Stimulated activated CD8-positive, alpha-beta memory T cell treated with anti-CD3 and anti-CD28 coated beads, Interleukin-4, amount 100 ng/mL, for 48 hours (primary cell): Measurements from ENCODE around the gene SLC35B2.
A peak's percentile ranks its signal among the peaks of the same experiment; 100 is the strongest.

Experiments used
- DNase-seq: peaks from one replicate; pipeline ENCODE4 v3.0.0-alpha.2; 2020

SLC35B2 gene

GRCh38 chr6:44285552-44286284 lies 28.4 kb upstream of the SLC35B2 start:
- DNase-seq, result no peak

DNA sequence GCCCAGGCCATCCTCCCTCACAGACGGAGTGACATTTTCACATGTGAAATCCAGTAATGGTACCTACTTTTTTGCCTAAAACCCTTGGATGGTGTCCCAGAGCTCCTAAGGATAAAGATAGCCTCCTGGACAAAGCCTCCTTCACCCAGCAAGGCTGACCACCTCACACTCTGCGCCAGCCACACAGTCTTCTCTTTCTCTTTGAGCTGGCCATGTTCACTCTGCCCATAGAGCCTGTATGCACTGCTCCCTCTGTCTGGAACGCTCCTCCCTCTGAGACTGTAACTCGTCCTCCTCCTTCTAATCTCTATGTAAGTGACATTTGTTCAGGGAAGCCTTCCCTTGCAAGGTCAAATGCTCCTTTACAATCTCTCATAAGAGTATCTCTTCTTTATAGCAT lies 27.5 kb upstream of the SLC35B2 start:
- no peak for DNase-seq

DNA sequence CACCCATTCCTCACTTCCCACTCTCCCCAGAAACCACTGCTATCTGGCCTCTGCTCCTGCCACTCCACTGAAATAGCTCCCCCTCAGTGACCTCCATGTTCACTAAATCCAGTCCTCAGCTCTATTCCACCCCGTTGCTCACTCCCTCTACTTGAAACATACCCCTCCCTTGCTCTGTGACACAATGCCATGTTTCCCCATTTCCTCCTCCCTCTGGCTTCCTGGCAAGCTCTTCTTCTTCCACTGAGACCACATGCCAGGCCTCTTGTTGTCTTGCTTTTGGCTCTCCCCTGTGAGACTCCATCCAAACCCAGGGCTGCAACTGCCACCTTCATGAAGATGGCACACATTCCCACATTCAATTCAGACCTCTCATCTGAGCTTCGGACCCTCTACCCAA lies 26.8 kb upstream of the SLC35B2 start:
- no peak for DNase-seq

GRCh38 chr6:44278774-44279697 lies 21.7 kb upstream of the SLC35B2 start:
- DNase-seq, result no peak

DNA sequence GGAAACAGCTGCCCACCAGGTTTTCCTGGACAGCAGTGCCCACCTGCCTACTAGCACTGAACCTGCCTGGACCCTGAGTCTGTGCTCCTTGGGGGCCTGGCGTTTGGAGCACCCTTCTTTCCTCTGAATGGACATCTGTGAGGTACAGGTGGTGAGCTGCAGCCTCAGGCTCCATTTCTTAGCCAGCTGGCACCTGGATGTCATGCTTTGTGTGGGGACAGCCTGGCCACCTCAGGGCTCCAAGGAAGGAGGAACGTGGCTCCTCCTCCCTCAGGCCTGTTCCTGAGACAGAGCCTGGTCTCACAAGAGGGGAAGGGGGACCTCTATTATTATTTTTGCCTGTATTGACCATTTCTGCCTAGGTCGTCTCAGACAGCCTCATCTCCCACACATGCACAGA lies 21.0 kb upstream of the SLC35B2 start:
- DNase-seq, result no peak

DNA sequence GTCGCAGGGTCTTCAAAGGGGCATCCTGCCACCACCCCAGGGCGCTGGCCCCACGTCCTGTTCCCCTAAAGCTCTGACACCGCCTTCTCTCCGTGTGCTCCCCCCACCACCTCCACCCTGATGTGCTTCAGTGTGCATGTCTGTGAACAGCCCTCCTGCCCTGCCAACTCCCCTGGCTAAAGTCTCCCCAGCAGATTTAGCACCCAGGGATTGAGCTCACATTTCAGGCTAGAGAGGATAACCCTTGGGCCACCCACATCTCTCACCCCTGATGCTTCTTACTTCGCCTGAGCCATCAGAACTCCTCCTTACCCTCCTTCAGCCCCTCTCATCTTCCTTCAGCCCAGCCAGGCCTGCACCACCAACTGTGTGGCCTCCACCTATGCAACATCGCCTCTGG lies 20.4 kb upstream of the SLC35B2 start:
- DNase-seq, result no peak

- DNase-seq, result no peak
Observed at GRCh38 chr6:44276667-44277640, 19.6 kb upstream of the SLC35B2 start.

GRCh38 chr6:44275749-44276648 lies 18.7 kb upstream of the SLC35B2 start:
- no peak for DNase-seq

- DNase-seq, result no peak
Observed at GRCh38 chr6:44275271-44275748, 18.0 kb upstream of the SLC35B2 start.

- no peak for DNase-seq
Observed at GRCh38 chr6:44273617-44274016, 16.3 kb upstream of the SLC35B2 start.

- no peak for DNase-seq
Observed at GRCh38 chr6:44272999-44273566, 15.8 kb upstream of the SLC35B2 start.

GRCh38 chr6:44272529-44272928 lies 15.2 kb upstream of the SLC35B2 start:
- DNase-seq, result no peak

DNA sequence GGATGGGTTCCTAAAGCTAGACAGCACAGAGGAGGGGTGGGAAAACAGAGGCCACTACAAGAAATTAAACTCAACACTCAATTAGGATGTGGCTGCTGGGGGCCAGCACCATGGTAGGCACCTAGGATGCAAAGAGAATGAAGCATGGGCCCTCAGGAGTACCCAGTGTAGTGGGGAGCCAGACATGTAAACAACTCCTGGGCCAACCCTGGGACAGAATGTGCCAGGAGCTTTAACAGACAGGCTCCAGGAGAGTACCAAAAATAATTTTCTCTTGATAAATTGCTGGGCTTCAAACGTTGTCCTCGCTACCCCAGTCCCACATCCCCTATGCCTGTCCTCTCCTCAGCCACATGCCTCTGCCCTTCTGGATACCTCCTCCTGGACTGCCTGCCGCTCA lies 14.6 kb upstream of the SLC35B2 start:
- DNase-seq, result no peak

- no peak for DNase-seq
Observed at GRCh38 chr6:44271406-44271723, 14.0 kb upstream of the SLC35B2 start.

DNA sequence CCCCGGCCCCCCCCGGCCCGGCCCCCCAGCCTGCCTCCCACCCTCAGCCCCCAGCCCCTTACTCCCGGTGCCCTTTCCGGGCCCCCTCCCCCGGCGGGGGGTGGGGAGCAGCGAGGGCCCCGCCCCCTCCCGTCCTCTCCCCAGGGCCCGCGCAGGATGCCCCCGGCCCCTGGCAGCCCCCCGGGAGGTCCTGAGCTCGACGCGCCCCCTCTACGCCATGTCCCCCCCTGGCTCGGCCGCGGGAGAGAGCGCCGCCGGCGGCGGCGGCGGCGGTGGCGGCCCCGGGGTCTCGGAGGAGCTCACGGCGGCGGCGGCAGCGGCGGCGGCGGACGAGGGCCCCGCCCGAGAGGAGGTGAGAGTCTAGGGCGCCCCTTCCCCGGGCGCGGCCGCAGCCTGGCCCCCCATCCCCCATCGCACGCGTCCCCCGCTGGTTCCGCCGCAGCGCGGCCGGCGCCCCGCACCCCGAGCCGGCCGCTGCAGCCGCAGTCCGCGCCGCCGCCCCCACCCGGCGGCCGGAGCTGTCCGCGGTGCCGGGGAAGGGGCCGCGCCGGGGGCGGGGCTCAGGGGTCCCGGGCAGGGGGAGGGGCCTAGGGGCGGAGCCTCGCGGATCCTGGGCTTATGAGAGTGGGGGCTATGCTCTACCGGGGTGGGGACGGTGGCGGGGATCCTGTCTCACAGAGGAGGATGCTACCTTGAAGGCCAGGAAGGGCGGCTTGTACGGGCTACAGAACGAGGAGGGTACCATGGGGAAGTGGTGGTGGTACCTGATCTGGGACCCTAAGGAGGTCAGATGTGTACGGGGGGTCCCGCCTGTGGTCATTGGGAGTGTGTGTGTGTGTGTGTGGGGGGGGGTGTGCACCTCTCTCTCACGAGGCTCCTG lies 13.4 kb upstream of the SLC35B2 start:
- no peak for DNase-seq

DNA sequence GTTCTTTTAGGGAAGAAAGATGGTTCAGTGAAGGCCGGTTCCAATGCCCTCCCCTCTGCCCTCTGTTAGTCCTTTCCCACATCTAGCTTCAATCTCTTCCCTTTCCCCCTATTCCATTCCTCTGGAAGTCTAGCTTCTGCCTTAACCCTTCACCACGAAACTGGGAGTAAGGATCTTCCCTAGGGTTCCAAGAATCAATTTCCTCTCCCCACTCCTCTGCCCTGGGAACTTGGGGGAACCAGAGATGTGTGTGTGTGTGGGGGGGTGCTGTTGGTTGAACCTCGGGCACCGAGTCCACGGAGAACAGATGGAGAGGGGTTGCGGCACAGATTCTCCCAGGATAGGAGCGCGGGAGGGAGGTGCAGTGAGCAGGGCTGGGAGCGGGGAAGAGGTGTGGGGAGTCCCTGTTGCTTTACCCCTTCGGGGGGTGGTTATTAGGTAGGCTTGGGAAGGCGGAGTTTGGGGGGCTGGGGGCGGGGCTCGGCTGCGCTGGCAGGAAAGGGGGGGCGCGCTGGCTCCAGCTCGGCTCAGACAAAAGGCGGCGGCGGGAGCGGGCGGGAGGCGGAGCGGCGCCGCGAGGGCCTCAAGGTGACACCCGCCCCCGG lies 12.7 kb upstream of the SLC35B2 start, which contains the start of gene TMEM151B:
Gene TMEM151B, plus strand, starts transcription at position 530 of the 605 bp plus-strand sequence. CDS start 293 bp downstream, outside the sequence.
- DNase-seq, result no peak

DNA sequence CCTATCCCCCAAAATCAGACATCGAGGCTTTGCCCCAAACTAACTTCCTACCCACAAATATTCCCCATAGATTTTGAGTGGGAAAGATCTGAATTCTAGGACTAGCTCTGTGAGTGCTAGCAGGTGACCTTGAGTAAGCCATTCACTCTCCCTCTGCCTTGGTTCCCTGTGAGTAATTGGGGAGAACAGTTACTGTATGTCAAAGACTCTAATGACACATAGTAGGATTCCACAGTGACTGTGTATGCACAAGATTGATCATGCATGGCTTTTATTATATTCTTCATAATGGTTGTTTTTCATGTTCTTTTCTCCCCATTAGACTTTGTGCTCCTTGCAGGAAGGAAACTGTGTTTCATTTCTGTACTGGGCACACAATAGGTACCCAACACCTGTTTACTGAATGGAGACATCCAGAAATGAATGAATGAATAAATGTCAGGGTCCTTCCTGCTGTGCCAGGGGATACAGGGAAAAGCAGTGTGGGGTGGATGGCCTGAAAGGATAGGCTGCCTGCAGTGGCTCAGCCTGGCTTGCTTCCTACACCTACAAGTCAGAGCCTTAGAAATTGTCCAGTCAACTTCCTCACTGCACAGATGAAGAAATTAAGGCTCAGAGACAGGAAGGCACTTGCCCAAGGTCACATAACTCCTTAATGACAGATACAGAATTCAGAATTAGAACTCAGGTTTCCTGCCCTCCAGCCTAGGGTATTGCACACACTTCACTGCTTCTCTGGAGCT lies 12.0 kb upstream of the SLC35B2 start:
- DNase-seq, result no peak

- peak; percentile 78 for DNase-seq
Observed at GRCh38 chr6:44268095-44268628, 10.8 kb upstream of the SLC35B2 start.

DNA sequence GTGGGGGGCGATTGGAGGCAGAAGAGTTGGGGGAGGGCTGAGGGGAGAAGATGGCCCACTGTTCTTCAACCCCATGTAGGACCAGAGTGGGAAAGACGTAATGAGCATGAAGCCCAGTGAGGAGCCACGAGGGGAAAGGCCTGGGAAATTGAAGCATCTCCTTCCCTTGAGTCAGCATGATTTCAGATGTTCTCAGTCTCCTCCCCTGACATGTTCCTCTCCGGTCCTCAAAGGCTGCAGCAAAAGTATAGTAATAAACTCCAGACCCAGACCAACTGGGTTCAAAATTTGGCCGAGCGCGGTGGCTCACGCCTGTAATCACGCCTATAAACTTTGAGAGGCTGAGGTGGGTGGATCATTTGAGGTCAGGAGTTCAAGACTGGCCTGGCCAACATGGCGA lies 9.9 kb upstream of the SLC35B2 start:
- DNase-seq, result no peak
